Measurements from ENCODE around the gene CPNE8.

The CPNE8 gene

DNA sequence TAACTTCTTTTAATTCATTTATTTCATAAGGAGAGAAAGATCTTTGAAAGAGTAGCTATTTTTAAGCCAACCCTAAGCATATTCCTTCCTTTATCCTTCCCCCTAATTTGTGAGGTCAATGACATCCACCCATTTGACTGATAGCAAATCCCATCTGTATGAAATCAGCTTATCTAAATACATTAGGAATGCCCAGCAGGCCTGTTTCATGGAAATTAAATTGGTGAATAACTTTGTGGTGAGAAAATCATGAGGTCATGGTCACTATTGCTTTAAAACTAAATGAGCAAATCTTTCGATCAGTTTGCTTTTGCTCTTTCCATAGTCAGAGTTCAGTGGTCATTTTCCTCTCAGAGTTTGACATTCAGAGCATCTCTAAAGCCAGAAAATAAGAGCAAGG, 256.6 kb downstream of the CPNE8 start:
- Histone ChIP-seq H3K4me1 (ENCODE audit: insufficient read depth, insufficient read length) (no peaks in the 10 kb centered on the region), H3K9ac (ENCODE audit: insufficient read length, low read depth) (no peak overlapping the region), H3K4me3 (ENCODE audit: insufficient read length, low read depth) (no peak overlapping the region), H3K27me3 (ENCODE audit: insufficient read depth, insufficient read length) (no peaks in the 10 kb centered on the region), H3K9me3 (ENCODE audit: insufficient read depth, low read length) (no peaks in the 10 kb centered on the region), H3K36me3 (ENCODE audit: insufficient read depth, insufficient read length, low read length) (peaks cover 2% of the 10 kb centered on the region)
- TF ChIP-seq ZNF274 (IDR thresholded peaks at IDR 0.05; ENCODE audit: low read depth, low read length) (no peak), YY1 (IDR thresholded peaks at IDR 0.05; ENCODE audit: insufficient read depth, insufficient read length) (no peak), SUZ12 (IDR thresholded peaks at IDR 0.05; ENCODE audit: extremely low read depth, insufficient read depth, insufficient read length) (no peak)
- DNase-seq (ENCODE audit: low read depth, low spot score), result no peak

- Histone ChIP-seq H3K27me3 (ENCODE audit: insufficient read depth, insufficient read length) (no peaks in the 10 kb centered on the region), H3K9me3 (ENCODE audit: insufficient read depth, low read length) (peaks cover 4% of the 10 kb centered on the region; the same call in 1 of the 2 replicates), H3K9ac (ENCODE audit: insufficient read length, low read depth) (no peak overlapping the region), H3K4me3 (ENCODE audit: insufficient read length, low read depth) (no peak overlapping the region), H3K4me1 (ENCODE audit: insufficient read depth, insufficient read length) (no peaks in the 10 kb centered on the region), H3K36me3 (ENCODE audit: insufficient read depth, insufficient read length, low read length) (no peaks in the 10 kb centered on the region)
- TF ChIP-seq ZNF274 (IDR thresholded peaks at IDR 0.05; ENCODE audit: low read depth, low read length), result no peak
- no peak for DNase-seq (ENCODE audit: low read depth, low spot score)
These were observed 259.2 kb downstream of the CPNE8 start for GRCh38 chr12:38646146-38646545.

- TF ChIP-seq YY1 (IDR thresholded peaks at IDR 0.05; ENCODE audit: insufficient read depth, insufficient read length), result no peak
- TF ChIP-seq SUZ12 (IDR thresholded peaks at IDR 0.05; ENCODE audit: extremely low read depth, insufficient read depth, insufficient read length), result no peak
- no peak for TF ChIP-seq ZNF274 (IDR thresholded peaks at IDR 0.05; ENCODE audit: low read depth, low read length)
- DNase-seq (ENCODE audit: low read depth, low spot score), result no peak
- no peak overlapping the region for H3K9ac ChIP-seq (ENCODE audit: insufficient read length, low read depth)
These were observed 265.8 kb downstream of the CPNE8 start for GRCh38 chr12:38639625-38640024.

GRCh38 chr12:38638401-38638800, 267.0 kb downstream of the CPNE8 start:
- Histone ChIP-seq H3K27me3 (ENCODE audit: insufficient read depth, insufficient read length) (no peaks in the 10 kb centered on the region), H3K4me3 (ENCODE audit: insufficient read length, low read depth) (no peak overlapping the region), H3K9ac (ENCODE audit: insufficient read length, low read depth) (no peak overlapping the region), H3K9me3 (ENCODE audit: insufficient read depth, low read length) (peaks cover 4% of the 10 kb centered on the region; the same call in 1 of the 2 replicates), H3K4me1 (ENCODE audit: insufficient read depth, insufficient read length) (no peaks in the 10 kb centered on the region), H3K36me3 (ENCODE audit: insufficient read depth, insufficient read length, low read length) (no peaks in the 10 kb centered on the region)
- TF ChIP-seq ZNF274 (IDR thresholded peaks at IDR 0.05; ENCODE audit: low read depth, low read length) (no peak), YY1 (IDR thresholded peaks at IDR 0.05; ENCODE audit: insufficient read depth, insufficient read length) (no peak), SUZ12 (IDR thresholded peaks at IDR 0.05; ENCODE audit: extremely low read depth, insufficient read depth, insufficient read length) (no peak)
- DNase-seq (ENCODE audit: low read depth, low spot score), result no peak

More at GRCh38 chr12:38639625-38640024, 265.8 kb downstream of the CPNE8 start:
- H3K4me1 ChIP-seq (ENCODE audit: insufficient read depth, insufficient read length), result no peaks in the 10 kb centered on the region
- no peaks in the 10 kb centered on the region for H3K27me3 ChIP-seq (ENCODE audit: insufficient read depth, insufficient read length)
- no peak overlapping the region for H3K4me3 ChIP-seq (ENCODE audit: insufficient read length, low read depth)
- no peaks in the 10 kb centered on the region for H3K36me3 ChIP-seq (ENCODE audit: insufficient read depth, insufficient read length, low read length)
- peaks cover 4% of the 10 kb centered on the region; the same call in 1 of the 2 replicates for H3K9me3 ChIP-seq (ENCODE audit: insufficient read depth, low read length)

- TF ChIP-seq ZNF274 (IDR thresholded peaks at IDR 0.05; ENCODE audit: low read depth, low read length) (no peak), SUZ12 (IDR thresholded peaks at IDR 0.05; ENCODE audit: extremely low read depth, insufficient read depth, insufficient read length) (no peak), YY1 (IDR thresholded peaks at IDR 0.05; ENCODE audit: insufficient read depth, insufficient read length) (no peak)
- H3K27me3 ChIP-seq (ENCODE audit: insufficient read depth, insufficient read length), result no peaks in the 10 kb centered on the region
- DNase-seq (ENCODE audit: low read depth, low spot score), result no peak
- no peaks in the 10 kb centered on the region for H3K4me1 ChIP-seq (ENCODE audit: insufficient read depth, insufficient read length)
- no peak overlapping the region for H3K4me3 ChIP-seq (ENCODE audit: insufficient read length, low read depth)
- no peaks in the 10 kb centered on the region for H3K36me3 ChIP-seq (ENCODE audit: insufficient read depth, insufficient read length, low read length)
- no peak overlapping the region for H3K9ac ChIP-seq (ENCODE audit: insufficient read length, low read depth)
- H3K9me3 ChIP-seq (ENCODE audit: insufficient read depth, low read length), result no peaks in the 10 kb centered on the region
These were observed 271.9 kb downstream of the CPNE8 start for GRCh38 chr12:38633511-38633910.

- Histone ChIP-seq H3K4me1 (ENCODE audit: insufficient read depth, insufficient read length) (no peaks in the 10 kb centered on the region), H3K4me3 (ENCODE audit: insufficient read length, low read depth) (no peak overlapping the region), H3K9ac (ENCODE audit: insufficient read length, low read depth) (no peak overlapping the region), H3K36me3 (ENCODE audit: insufficient read depth, insufficient read length, low read length) (no peaks in the 10 kb centered on the region), H3K9me3 (ENCODE audit: insufficient read depth, low read length) (no peaks in the 10 kb centered on the region), H3K27me3 (ENCODE audit: insufficient read depth, insufficient read length) (no peaks in the 10 kb centered on the region)
- TF ChIP-seq YY1 (IDR thresholded peaks at IDR 0.05; ENCODE audit: insufficient read depth, insufficient read length) (no peak), ZNF274 (IDR thresholded peaks at IDR 0.05; ENCODE audit: low read depth, low read length) (no peak), SUZ12 (IDR thresholded peaks at IDR 0.05; ENCODE audit: extremely low read depth, insufficient read depth, insufficient read length) (no peak)
- DNase-seq (ENCODE audit: low read depth, low spot score), result no peak
These were observed 276.3 kb downstream of the CPNE8 start for GRCh38 chr12:38629064-38629463.

- Histone ChIP-seq H3K4me1 (ENCODE audit: insufficient read depth, insufficient read length) (no peaks in the 10 kb centered on the region), H3K4me3 (ENCODE audit: insufficient read length, low read depth) (no peak overlapping the region), H3K9ac (ENCODE audit: insufficient read length, low read depth) (no peak overlapping the region), H3K36me3 (ENCODE audit: insufficient read depth, insufficient read length, low read length) (no peaks in the 10 kb centered on the region), H3K9me3 (ENCODE audit: insufficient read depth, low read length) (no peaks in the 10 kb centered on the region), H3K27me3 (ENCODE audit: insufficient read depth, insufficient read length) (no peaks in the 10 kb centered on the region)
- DNase-seq (ENCODE audit: low read depth, low spot score), result no peak
- TF ChIP-seq YY1 (IDR thresholded peaks at IDR 0.05; ENCODE audit: insufficient read depth, insufficient read length) (no peak), ZNF274 (IDR thresholded peaks at IDR 0.05; ENCODE audit: low read depth, low read length) (no peak), SUZ12 (IDR thresholded peaks at IDR 0.05; ENCODE audit: extremely low read depth, insufficient read depth, insufficient read length) (no peak)
These were observed 277.1 kb downstream of the CPNE8 start for GRCh38 chr12:38628288-38628687.

GRCh38 chr12:38625306-38625705, 280.1 kb downstream of the CPNE8 start:
- TF ChIP-seq ZNF274 (IDR thresholded peaks at IDR 0.05; ENCODE audit: low read depth, low read length), result no peak
- no peak for TF ChIP-seq YY1 (IDR thresholded peaks at IDR 0.05; ENCODE audit: insufficient read depth, insufficient read length)
- no peak for TF ChIP-seq SUZ12 (IDR thresholded peaks at IDR 0.05; ENCODE audit: extremely low read depth, insufficient read depth, insufficient read length)
- no peak for DNase-seq (ENCODE audit: low read depth, low spot score)
- Histone ChIP-seq H3K4me1 (ENCODE audit: insufficient read depth, insufficient read length) (no peaks in the 10 kb centered on the region), H3K27me3 (ENCODE audit: insufficient read depth, insufficient read length) (no peaks in the 10 kb centered on the region), H3K36me3 (ENCODE audit: insufficient read depth, insufficient read length, low read length) (no peaks in the 10 kb centered on the region), H3K9ac (ENCODE audit: insufficient read length, low read depth) (no peak overlapping the region), H3K4me3 (ENCODE audit: insufficient read length, low read depth) (no peak overlapping the region), H3K9me3 (ENCODE audit: insufficient read depth, low read length) (no peaks in the 10 kb centered on the region)
